Chondrocyte (in vitro differentiated cells): ENCODE results near the gene THEM4. TPM values are rescaled to one million over a fixed set of nuclear protein-coding genes. Genes with fewer than 3 reads are reported as not detected.

Experiments used
- DNase-seq: peaks from one replicate; pipeline ENCODE4 v3.0.0; 2021; ENCODE audit warnings: mixed read lengths, low spot score
- H3K27ac Mint-ChIP-seq: one replicate; pipeline ENCODE4 v1.8.0; 2021; ENCODE audit warnings: mild to moderate bottlenecking, moderate library complexity, mixed read lengths; ENCODE audit not compliant: unreplicated experiment
- H3K27me3 Mint-ChIP-seq: 2 replicates; pipeline ENCODE4 v1.8.0; 2021; ENCODE audit warnings: low read depth, mixed read lengths
- H3K36me3 Mint-ChIP-seq: 2 replicates; pipeline ENCODE4 v1.8.0; 2021; ENCODE audit warnings: low read depth, mixed read lengths
- H3K4me1 Mint-ChIP-seq: 2 replicates; pipeline ENCODE4 v1.8.0; 2021; ENCODE audit warnings: low read depth, mild to moderate bottlenecking, mixed read lengths
- H3K4me3 Mint-ChIP-seq: one replicate; pipeline ENCODE4 v1.8.0; 2021; ENCODE audit warnings: mild to moderate bottlenecking, moderate library complexity, mixed read lengths; ENCODE audit not compliant: unreplicated experiment
- H3K9me3 Mint-ChIP-seq: 2 replicates; pipeline ENCODE4 v1.8.0; 2021; ENCODE audit warnings: low read depth, mixed read lengths
- CTCF ChIP-seq: fragments of 200-600 bp; sonication (generic); IDR thresholded peaks from 2 replicates; pipeline ENCODE4 v1.5.0; 2021; ENCODE audit warnings: antibody characterized with exemption, mild to moderate bottlenecking, moderate library complexity
- total RNA-seq: library from RNA; stranded (reverse); gene quantifications from 3 replicates; pipeline ENCODE4 v1.2.1, GENCODE V29; 2021

The THEM4 gene
- total RNA-seq, 1 donor from 2014 or later: 6.9 TPM

DNA sequence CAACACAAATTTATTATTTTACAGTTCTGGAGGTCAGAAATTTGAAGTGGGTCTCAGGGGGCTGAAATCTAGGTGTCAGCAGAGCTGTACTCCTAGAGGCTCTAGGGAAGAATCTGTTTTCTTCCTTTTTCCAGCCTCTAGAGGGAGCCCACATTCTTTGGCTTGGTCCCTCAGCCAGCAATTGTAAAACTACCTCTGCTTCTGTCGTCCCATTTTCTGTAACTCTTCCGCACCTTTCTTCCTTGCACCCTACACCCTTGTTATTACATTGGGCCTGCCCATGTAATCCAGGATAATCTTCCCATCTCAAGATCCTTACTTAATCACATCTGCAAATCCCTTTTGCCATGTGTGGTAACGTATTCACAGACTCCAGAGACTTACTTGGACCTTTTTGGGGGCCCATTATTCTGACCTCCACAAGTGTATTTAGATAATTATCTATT lies 24.8 kb upstream of the THEM4 start:
- peak; percentile 98 for TF ChIP-seq CTCF
- DNase-seq: no peak
- Mint-ChIP-seq H3K27me3 (peaks cover 14% of the 10 kb centered on the region), H3K4me3 (no peak overlapping the region), H3K4me1 (peaks cover 11% of the 10 kb centered on the region), H3K36me3 (no peaks in the 10 kb centered on the region), H3K9me3 (no peaks in the 10 kb centered on the region), H3K27ac (no peak overlapping the region)

- TF ChIP-seq CTCF: no peak
- Mint-ChIP-seq H3K27me3 (peaks cover 8% of the 10 kb centered on the region), H3K36me3 (no peaks in the 10 kb centered on the region), H3K4me3 (no peak overlapping the region), H3K9me3 (no peaks in the 10 kb centered on the region), H3K4me1 (peaks cover 9% of the 10 kb centered on the region), H3K27ac (no peak overlapping the region)
- no peak for DNase-seq
Observed at GRCh38 chr1:151924691-151925587, 15.6 kb upstream of the THEM4 start.

DNA sequence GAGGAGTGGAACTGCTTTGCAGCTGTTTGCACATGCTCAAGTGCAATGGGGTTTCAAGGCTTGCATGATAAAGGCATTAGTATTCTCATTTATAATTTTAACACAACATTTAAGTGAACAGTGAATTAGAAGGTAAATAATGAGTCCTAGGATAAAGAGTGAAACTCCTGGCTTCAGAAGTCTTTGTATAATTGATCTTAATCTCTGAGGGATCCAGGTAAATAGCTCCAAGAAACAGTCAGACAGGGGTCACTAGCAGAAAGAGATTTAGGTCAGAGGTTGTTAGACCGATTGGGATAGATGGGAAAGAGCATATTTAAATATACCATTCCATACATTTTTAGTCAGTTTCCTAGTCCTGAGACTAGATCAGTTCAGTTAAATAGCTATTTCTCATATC lies 14.1 kb upstream of the THEM4 start:
- H3K4me1 Mint-ChIP-seq: peaks cover 9% of the 10 kb centered on the region
- no peaks in the 10 kb centered on the region for H3K9me3 Mint-ChIP-seq
- H3K36me3 Mint-ChIP-seq: no peaks in the 10 kb centered on the region
- DNase-seq: no peak
- H3K27ac Mint-ChIP-seq: no peak overlapping the region
- H3K4me3 Mint-ChIP-seq: no peak overlapping the region
- peaks cover 12% of the 10 kb centered on the region for H3K27me3 Mint-ChIP-seq
- no peak for TF ChIP-seq CTCF

DNA sequence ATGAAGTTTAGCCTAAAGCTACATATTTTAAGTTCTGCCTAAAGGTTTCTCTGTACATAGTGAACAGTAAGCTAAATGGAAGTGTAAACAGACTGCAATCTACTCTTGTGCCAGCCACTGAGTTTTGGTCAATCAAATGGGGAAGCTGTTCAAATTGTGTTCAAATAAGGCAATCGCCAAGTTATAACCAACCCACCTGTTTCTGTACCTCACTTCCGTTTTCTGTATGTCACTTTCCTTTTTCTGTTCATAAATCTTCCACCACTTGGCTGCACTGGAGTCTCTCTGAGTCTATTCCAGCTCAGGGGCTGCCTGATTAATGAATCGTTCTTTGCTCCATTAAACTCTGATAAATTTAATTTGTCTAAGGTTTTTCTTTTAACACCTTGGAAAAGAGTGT lies 10.8 kb upstream of the THEM4 start:
- no peak for DNase-seq
- Mint-ChIP-seq H3K4me3 (no peak overlapping the region), H3K27ac (no peak overlapping the region), H3K36me3 (no peaks in the 10 kb centered on the region), H3K4me1 (no peaks in the 10 kb centered on the region), H3K27me3 (peaks cover 24% of the 10 kb centered on the region), H3K9me3 (no peaks in the 10 kb centered on the region)
- no peak for TF ChIP-seq CTCF

DNA sequence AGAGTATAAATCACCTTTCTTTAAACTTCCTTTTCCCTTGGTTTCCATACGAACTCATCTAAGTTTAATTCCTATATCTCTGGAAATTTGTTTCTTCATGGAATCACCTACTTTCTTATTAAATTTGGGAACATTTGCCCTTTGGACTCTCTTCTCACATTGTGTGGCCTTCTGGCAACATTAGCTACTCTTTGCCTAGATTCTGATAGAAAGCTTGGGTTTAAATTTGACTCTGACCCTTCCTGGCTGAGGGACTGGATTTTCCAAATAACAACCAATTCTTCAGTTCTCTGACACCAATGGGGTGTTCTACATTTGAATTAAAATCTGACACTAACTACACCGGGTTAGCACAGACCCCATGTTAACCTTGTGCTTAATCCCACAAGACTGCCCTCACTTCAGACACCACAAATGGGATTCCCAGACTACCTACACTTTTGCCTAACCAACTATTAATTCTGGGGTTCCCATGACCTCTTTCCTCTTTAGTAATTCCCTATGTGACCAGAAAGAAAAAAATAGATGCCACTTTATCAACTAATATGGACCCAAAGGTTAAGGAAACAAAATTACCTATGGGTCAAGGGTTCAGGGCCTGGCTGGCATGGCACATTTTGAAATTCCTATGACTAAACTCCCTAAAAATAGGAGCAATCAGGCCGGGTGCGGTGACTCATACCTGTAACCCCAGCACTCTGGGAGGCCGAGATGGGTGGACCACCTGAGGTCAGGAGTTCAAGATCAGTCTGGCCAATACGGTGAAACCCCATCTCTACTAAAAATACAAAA lies 9.7 kb upstream of the THEM4 start:
- H3K4me3 Mint-ChIP-seq: no peak overlapping the region
- TF ChIP-seq CTCF: no peak
- no peak overlapping the region for H3K27ac Mint-ChIP-seq
- DNase-seq: no peak
- H3K36me3 Mint-ChIP-seq: no peaks in the 10 kb centered on the region
- peaks cover 22% of the 10 kb centered on the region for H3K27me3 Mint-ChIP-seq
- H3K4me1 Mint-ChIP-seq: no peaks in the 10 kb centered on the region
- no peaks in the 10 kb centered on the region for H3K9me3 Mint-ChIP-seq
